Activated CD4-positive, alpha-beta memory T cell treated with anti-CD3 and anti-CD28 coated beads, Interleukin-2, amount 10 ng/mL, durations not matched to agents 7 days and 5 days (primary cell): ENCODE results near the gene GLYATL1. TPM values are rescaled to one million over a fixed set of nuclear protein-coding genes. Genes with fewer than 3 reads are reported as not detected.

Experiments used
- CTCF ChIA-PET: fragments of 350-600 bp; sonication (Branson Sonifier 250); formaldehyde crosslinking; loops from one replicate; lab custom pipeline; 2021; ENCODE audit warnings: antibody characterized with exemption, inconsistent platforms; lab: Charles Lee
- POLR2A ChIA-PET: fragments of 350-600 bp; sonication (Branson Sonifier 250); formaldehyde crosslinking; loops from one replicate; lab custom pipeline; 2021; ENCODE audit warnings: antibody characterized with exemption; lab: Charles Lee
- DNase-seq: peaks from one replicate; pipeline ENCODE4 v3.0.0-alpha.2; 2020
- H3K27ac Mint-ChIP-seq: one replicate; pipeline ENCODE4 v1.8.0; 2021; ENCODE audit warnings: mild to moderate bottlenecking, mixed read lengths
- H3K27me3 Mint-ChIP-seq: one replicate; pipeline ENCODE4 v1.8.0; 2021; ENCODE audit warnings: mixed read lengths
- H3K36me3 Mint-ChIP-seq: one replicate; pipeline ENCODE4 v1.8.0; 2021; ENCODE audit warnings: low read depth, mixed read lengths
- H3K4me1 Mint-ChIP-seq: one replicate; pipeline ENCODE4 v1.8.0; 2021; ENCODE audit warnings: mixed read lengths
- H3K4me3 Mint-ChIP-seq: one replicate; pipeline ENCODE4 v1.8.0; 2021; ENCODE audit warnings: mild to moderate bottlenecking, mixed read lengths
- H3K9me3 Mint-ChIP-seq: one replicate; pipeline ENCODE4 v1.8.0; 2021; ENCODE audit warnings: mixed read lengths
- total RNA-seq, 2 experiments: library from RNA; stranded (reverse); gene quantifications; one replicate each; pipeline ENCODE4 v1.2.3, GENCODE V29; 2021

The GLYATL1 gene
- total RNA-seq, 2 experiments from 2014 or later = not detected

- no peaks in the 10 kb centered on the region for H3K36me3 Mint-ChIP-seq
- no peak for DNase-seq
- peaks cover 6% of the 10 kb centered on the region for H3K9me3 Mint-ChIP-seq
- H3K27me3 Mint-ChIP-seq = peaks cover 2% of the 10 kb centered on the region
- POLR2A ChIA-PET = no interaction called here
- no peak overlapping the region for H3K4me3 Mint-ChIP-seq
- no peaks in the 10 kb centered on the region for H3K4me1 Mint-ChIP-seq
- CTCF ChIA-PET = no interaction called here
- no peak overlapping the region for H3K27ac Mint-ChIP-seq
Observed at GRCh38 chr11:58917159-58917783, 22.0 kb upstream of the GLYATL1 start.

DNA sequence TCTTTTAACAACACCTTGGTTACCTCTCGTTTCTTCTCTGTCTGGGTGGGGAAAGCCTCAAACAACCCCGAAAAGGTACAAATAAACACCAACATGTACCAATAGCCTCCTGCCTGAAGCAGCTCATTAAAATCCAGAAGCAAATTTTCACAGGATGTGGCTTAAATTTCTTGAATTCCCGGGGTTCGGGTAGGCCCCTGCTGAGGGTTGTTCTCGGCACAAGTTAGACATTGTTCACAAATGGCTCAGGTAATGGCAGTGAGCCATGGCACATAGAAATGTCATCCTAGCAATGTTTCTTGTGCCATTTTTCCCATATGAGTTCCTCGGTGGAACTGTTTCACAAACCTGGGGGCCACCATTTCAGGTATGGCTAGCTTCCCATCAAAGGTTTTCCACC, 19.7 kb upstream of the GLYATL1 start:
- CTCF ChIA-PET = no interaction called here
- Mint-ChIP-seq H3K27ac (no peak overlapping the region), H3K4me1 (peaks cover 5% of the 10 kb centered on the region), H3K4me3 (no peak overlapping the region), H3K36me3 (no peaks in the 10 kb centered on the region), H3K27me3 (peaks cover 2% of the 10 kb centered on the region), H3K9me3 (peaks cover 6% of the 10 kb centered on the region)
- DNase-seq = no peak
- POLR2A ChIA-PET = no interaction called here

GRCh38 chr11:58919980-58920379, 19.3 kb upstream of the GLYATL1 start:
- H3K9me3 Mint-ChIP-seq = peaks cover 6% of the 10 kb centered on the region
- ChIA-PET POLR2A (no interaction called here), CTCF (no interaction called here)
- peaks cover 5% of the 10 kb centered on the region for H3K4me1 Mint-ChIP-seq
- H3K36me3 Mint-ChIP-seq = no peaks in the 10 kb centered on the region
- H3K4me3 Mint-ChIP-seq = no peak overlapping the region
- H3K27ac Mint-ChIP-seq = no peak overlapping the region
- no peak for DNase-seq
- peaks cover 2% of the 10 kb centered on the region for H3K27me3 Mint-ChIP-seq

DNA sequence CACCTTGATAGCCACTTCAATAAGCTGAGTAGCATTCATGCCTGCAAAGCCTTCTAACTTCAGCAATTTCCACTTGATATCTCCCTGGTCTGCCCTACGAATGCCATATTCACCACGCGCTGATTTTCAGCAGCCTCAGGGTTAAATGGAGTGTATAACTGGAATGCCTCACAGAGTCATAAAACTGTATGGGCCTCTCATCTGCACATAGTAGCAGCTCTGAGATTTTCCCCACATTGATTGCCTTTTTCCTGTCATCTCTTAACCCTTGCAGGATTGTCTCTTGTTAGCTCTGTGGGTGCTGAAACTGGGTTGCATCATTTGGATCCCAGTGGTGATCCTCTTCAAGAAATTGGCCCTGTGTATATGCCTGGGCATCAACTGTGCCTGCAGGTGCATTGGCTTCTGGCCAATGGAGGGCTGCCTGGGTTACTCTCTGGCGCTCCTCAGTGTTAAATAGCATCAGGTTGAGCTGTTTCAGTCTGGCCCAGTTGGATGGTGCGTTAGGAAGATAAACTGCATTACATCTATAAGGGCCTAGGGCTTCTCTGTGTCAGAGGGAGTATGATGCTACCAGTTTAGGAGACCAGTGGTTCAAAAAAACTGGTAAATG, 17.4 kb upstream of the GLYATL1 start:
- ChIA-PET POLR2A (no interaction called here), CTCF (no interaction called here)
- DNase-seq = no peak
- Mint-ChIP-seq H3K9me3 (peaks cover 6% of the 10 kb centered on the region), H3K4me3 (no peak overlapping the region), H3K27me3 (peaks cover 9% of the 10 kb centered on the region), H3K4me1 (peaks cover 5% of the 10 kb centered on the region), H3K36me3 (no peaks in the 10 kb centered on the region), H3K27ac (no peak overlapping the region)

DNA sequence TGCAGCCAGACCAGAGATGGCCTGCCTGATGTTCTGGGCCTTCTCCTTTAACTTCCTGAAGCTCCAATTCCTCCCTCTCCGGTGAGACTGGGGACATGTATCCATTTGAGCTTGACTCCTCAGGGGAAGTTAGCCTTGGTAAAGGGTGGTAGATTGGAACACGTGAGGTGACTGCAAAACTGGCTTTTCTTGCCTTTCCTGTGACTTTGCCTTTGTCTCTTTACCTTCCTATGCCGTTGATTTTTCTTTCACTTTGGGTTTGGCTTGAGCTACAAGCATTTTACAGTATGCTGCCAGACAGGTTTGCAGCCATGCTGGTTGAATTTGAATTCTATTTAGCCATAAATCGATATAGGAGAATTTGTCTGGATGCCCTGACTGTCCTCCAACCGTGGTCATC, 16.8 kb upstream of the GLYATL1 start:
- peaks cover 1% of the 10 kb centered on the region for H3K9me3 Mint-ChIP-seq
- POLR2A ChIA-PET = no interaction called here
- peaks cover 5% of the 10 kb centered on the region for H3K4me1 Mint-ChIP-seq
- no peak overlapping the region for H3K4me3 Mint-ChIP-seq
- no peaks in the 10 kb centered on the region for H3K36me3 Mint-ChIP-seq
- DNase-seq = no peak
- CTCF ChIA-PET = no interaction called here
- peaks cover 10% of the 10 kb centered on the region for H3K27me3 Mint-ChIP-seq
- H3K27ac Mint-ChIP-seq = no peak overlapping the region

GRCh38 chr11:58923300-58923788, 15.9 kb upstream of the GLYATL1 start:
- Mint-ChIP-seq H3K9me3 (no peaks in the 10 kb centered on the region), H3K36me3 (no peaks in the 10 kb centered on the region), H3K27ac (no peak overlapping the region), H3K27me3 (peaks cover 18% of the 10 kb centered on the region), H3K4me1 (peaks cover 5% of the 10 kb centered on the region), H3K4me3 (no peak overlapping the region)
- ChIA-PET CTCF (no interaction called here), POLR2A (no interaction called here)
- DNase-seq = no peak

DNA sequence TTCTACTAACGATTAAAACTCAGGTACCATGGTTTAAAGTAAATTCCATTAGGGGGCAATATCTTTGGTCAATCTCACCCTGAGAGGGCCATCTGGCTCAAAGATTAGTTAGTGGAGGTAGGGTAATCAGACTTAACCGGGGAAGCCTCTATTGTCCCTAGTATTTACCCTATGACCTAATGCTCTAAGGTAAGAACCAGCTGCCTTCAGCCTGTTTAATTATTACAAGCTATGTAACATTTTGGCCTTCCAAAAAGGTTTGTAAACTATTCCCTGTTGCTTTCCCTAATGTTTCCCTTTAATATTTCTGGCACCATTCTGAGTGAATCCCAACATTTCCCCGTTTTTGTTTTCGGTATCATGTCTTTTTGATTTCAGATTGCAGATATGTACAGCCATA, 15.1 kb upstream of the GLYATL1 start:
- no peak for DNase-seq
- Mint-ChIP-seq H3K27me3 (peaks cover 18% of the 10 kb centered on the region), H3K4me3 (no peak overlapping the region), H3K9me3 (no peaks in the 10 kb centered on the region), H3K4me1 (peaks cover 5% of the 10 kb centered on the region), H3K27ac (no peak overlapping the region), H3K36me3 (no peaks in the 10 kb centered on the region)
- ChIA-PET CTCF (no interaction called here), POLR2A (no interaction called here)

GRCh38 chr11:58926251-58926650, 13.0 kb upstream of the GLYATL1 start:
- H3K36me3 Mint-ChIP-seq = no peaks in the 10 kb centered on the region
- no peaks in the 10 kb centered on the region for H3K9me3 Mint-ChIP-seq
- CTCF ChIA-PET = no interaction called here
- H3K27ac Mint-ChIP-seq = no peak overlapping the region
- POLR2A ChIA-PET = no interaction called here
- peaks cover 18% of the 10 kb centered on the region for H3K27me3 Mint-ChIP-seq
- H3K4me3 Mint-ChIP-seq = no peak overlapping the region
- no peak for DNase-seq
- peaks cover 5% of the 10 kb centered on the region for H3K4me1 Mint-ChIP-seq

GRCh38 chr11:58926695-58927094, 12.6 kb upstream of the GLYATL1 start:
- CTCF ChIA-PET = no interaction called here
- Mint-ChIP-seq H3K27ac (no peak overlapping the region), H3K36me3 (no peaks in the 10 kb centered on the region), H3K27me3 (peaks cover 18% of the 10 kb centered on the region), H3K9me3 (no peaks in the 10 kb centered on the region), H3K4me1 (peaks cover 5% of the 10 kb centered on the region), H3K4me3 (no peak overlapping the region)
- no peak for DNase-seq
- POLR2A ChIA-PET = no interaction called here

DNA sequence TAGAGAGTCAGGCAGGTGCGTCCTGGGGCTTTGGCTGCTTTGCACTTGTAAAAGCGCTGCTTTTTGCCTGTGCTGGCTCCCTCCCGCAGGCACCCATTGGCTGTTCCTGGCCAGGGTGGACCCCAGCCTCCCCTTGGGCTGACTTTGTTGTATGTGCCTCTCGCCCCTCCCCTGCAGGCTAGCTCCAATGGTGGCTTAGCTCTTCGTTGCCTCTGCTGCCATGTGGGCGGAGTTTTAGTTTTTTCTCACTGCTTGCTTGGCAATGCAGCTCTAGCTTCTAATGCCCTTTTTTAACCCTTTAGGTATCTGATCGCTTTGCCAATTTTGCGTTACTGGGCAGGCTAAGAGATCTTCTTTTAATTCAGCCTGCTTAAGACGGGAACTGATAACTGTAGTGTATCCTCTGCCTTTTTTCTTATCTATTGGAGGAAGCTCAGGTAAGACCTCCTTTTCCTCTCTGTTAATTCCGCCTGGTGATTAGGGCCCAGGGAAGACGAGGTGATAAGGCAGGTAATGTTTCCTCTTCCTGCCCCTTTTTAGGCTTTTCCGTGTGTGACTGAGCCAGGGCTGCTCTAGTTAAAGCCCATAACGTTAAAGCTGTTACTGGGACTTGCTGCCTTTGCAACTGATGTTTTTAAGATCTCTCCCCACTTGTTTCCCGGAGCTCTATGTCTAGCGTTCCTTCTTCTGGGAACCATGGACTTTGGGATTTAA, 11.7 kb upstream of the GLYATL1 start:
- DNase-seq = no peak
- Mint-ChIP-seq H3K36me3 (no peaks in the 10 kb centered on the region), H3K9me3 (no peaks in the 10 kb centered on the region), H3K27me3 (peaks cover 18% of the 10 kb centered on the region), H3K4me1 (peaks cover 5% of the 10 kb centered on the region), H3K4me3 (no peak overlapping the region), H3K27ac (no peak overlapping the region)
- CTCF ChIA-PET = no interaction called here
- POLR2A ChIA-PET = no interaction called here

GRCh38 chr11:58928107-58928499, 11.2 kb upstream of the GLYATL1 start:
- Mint-ChIP-seq H3K36me3 (no peaks in the 10 kb centered on the region), H3K4me1 (peaks cover 3% of the 10 kb centered on the region), H3K9me3 (no peaks in the 10 kb centered on the region), H3K4me3 (no peak overlapping the region), H3K27me3 (peaks cover 18% of the 10 kb centered on the region), H3K27ac (no peak overlapping the region)
- POLR2A ChIA-PET = no interaction called here
- CTCF ChIA-PET = no interaction called here
- no peak for DNase-seq

- ChIA-PET CTCF (no interaction called here), POLR2A (no interaction called here)
- Mint-ChIP-seq H3K27ac (no peak overlapping the region), H3K36me3 (no peaks in the 10 kb centered on the region), H3K9me3 (no peaks in the 10 kb centered on the region), H3K4me3 (no peak overlapping the region), H3K27me3 (peaks cover 18% of the 10 kb centered on the region), H3K4me1 (no peaks in the 10 kb centered on the region)
- no peak for DNase-seq
Observed at GRCh38 chr11:58928691-58929090, 10.6 kb upstream of the GLYATL1 start.

- ChIA-PET CTCF (no interaction called here), POLR2A (no interaction called here)
- H3K4me3 Mint-ChIP-seq = no peak overlapping the region
- H3K4me1 Mint-ChIP-seq = no peaks in the 10 kb centered on the region
- DNase-seq = no peak
- H3K36me3 Mint-ChIP-seq = no peaks in the 10 kb centered on the region
- H3K27ac Mint-ChIP-seq = no peak overlapping the region
- H3K9me3 Mint-ChIP-seq = no peaks in the 10 kb centered on the region
- H3K27me3 Mint-ChIP-seq = peaks cover 18% of the 10 kb centered on the region
Observed at GRCh38 chr11:58930926-58931325, 8.4 kb upstream of the GLYATL1 start.
